ENCODE measurements around the gene FLT1.

DNA sequence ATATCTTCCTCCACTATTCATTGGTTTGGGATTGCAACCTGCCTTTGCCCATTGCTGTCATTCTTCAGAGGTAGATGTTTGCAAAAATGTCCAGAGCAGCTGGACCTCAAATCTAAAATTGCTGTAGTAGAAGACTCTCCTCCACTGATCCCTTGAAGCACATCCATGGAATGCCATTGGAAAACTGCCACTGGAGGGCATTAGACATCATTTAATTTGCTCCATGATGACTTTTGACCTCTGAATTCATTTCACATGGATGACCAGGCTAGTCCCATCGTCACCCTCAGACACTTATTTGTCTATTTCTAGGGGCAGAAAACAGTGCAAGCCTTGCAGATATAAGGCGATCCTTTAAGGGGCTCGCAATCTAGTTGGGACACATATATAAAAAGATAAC, 33.9 kb upstream of the FLT1 start:
- TF ChIP-seq, protein P1, sequence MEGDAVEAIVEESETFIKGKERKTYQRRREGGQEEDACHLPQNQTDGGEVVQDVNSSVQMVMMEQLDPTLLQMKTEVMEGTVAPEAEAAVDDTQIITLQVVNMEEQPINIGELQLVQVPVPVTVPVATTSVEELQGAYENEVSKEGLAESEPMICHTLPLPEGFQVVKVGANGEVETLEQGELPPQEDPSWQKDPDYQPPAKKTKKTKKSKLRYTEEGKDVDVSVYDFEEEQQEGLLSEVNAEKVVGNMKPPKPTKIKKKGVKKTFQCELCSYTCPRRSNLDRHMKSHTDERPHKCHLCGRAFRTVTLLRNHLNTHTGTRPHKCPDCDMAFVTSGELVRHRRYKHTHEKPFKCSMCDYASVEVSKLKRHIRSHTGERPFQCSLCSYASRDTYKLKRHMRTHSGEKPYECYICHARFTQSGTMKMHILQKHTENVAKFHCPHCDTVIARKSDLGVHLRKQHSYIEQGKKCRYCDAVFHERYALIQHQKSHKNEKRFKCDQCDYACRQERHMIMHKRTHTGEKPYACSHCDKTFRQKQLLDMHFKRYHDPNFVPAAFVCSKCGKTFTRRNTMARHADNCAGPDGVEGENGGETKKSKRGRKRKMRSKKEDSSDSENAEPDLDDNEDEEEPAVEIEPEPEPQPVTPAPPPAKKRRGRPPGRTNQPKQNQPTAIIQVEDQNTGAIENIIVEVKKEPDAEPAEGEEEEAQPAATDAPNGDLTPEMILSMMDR (IDR thresholded peaks at IDR 0.05; ENCODE audit: low read depth, low read length, poor library complexity, severe bottlenecking) = no peak
- TF ChIP-seq EZH2phosphoT487 (IDR thresholded peaks at IDR 0.05; ENCODE audit: borderline replicate concordance, low read length) = no peak

Measured in DOHH2 (cell line).